Astrocyte (in vitro differentiated cells and primary cell): ENCODE data around the gene SCNN1B. TPM values are rescaled to one million over a fixed set of nuclear protein-coding genes. Genes with fewer than 3 reads are reported as not detected.

Experiments used
- DNase-seq: peaks from one replicate; pipeline ENCODE4 v3.0.0-alpha.2; 2010; ENCODE audit warnings: low read depth
- FAIRE-seq: peaks from 2 replicates; lab custom pipeline; 2011; peaks lifted over from hg19 to GRCh38; lab: Jason Lieb, UNC
- H2AFZ ChIP-seq: 2 replicates; pipeline ENCODE4 v1.6.0; 2012; ENCODE audit warnings: low read depth, low read length, inconsistent platforms
- H3K27ac ChIP-seq: 2 replicates; pipeline ENCODE4 v1.5.1; 2011; ENCODE audit warnings: low read depth, low read length, inconsistent platforms
- H3K27me3 ChIP-seq: 2 replicates; pipeline ENCODE4 v1.6.0; 2011; ENCODE audit warnings: low read length, inconsistent platforms; ENCODE audit not compliant: insufficient read depth
- H3K36me3 ChIP-seq: 2 replicates; pipeline ENCODE4 v1.5.1; 2011; ENCODE audit warnings: low read length, inconsistent platforms; ENCODE audit not compliant: insufficient read depth
- H3K4me1 ChIP-seq: 2 replicates; pipeline ENCODE4 v1.5.1; 2011; ENCODE audit warnings: low read length, inconsistent platforms; ENCODE audit not compliant: insufficient read depth
- H3K4me2 ChIP-seq: 2 replicates; pipeline ENCODE4 v1.6.0; 2012; ENCODE audit warnings: low read length, inconsistent platforms
- H3K4me3 ChIP-seq: 2 replicates; pipeline ENCODE4 v1.5.1; 2011; ENCODE audit warnings: low read depth, mild to moderate bottlenecking, low read length, inconsistent platforms; ENCODE audit not compliant: insufficient read depth
- H3K79me2 ChIP-seq: 2 replicates; pipeline ENCODE4 v1.6.0; 2012; ENCODE audit warnings: mild to moderate bottlenecking, low read length, inconsistent platforms; ENCODE audit not compliant: insufficient read depth
- H3K9ac ChIP-seq: 2 replicates; pipeline ENCODE4 v1.6.0; 2012; ENCODE audit warnings: mild to moderate bottlenecking, low read length, inconsistent platforms
- H3K9me3 ChIP-seq: 2 replicates; pipeline ENCODE4 v1.5.1; 2012; ENCODE audit warnings: low read depth, mild to moderate bottlenecking, low read length, inconsistent platforms; ENCODE audit not compliant: insufficient read depth
- H4K20me1 ChIP-seq: 2 replicates; pipeline ENCODE4 v1.6.0; 2012; ENCODE audit warnings: low read length, inconsistent platforms; ENCODE audit not compliant: insufficient read depth
- H3K27ac Mint-ChIP-seq: one replicate; pipeline ENCODE4 v1.8.0; 2021; ENCODE audit warnings: mild to moderate bottlenecking, mixed read lengths; ENCODE audit not compliant: unreplicated experiment
- H3K27me3 Mint-ChIP-seq: one replicate; pipeline ENCODE4 v1.8.0; 2021; ENCODE audit warnings: low read depth, mixed read lengths; ENCODE audit not compliant: unreplicated experiment
- H3K36me3 Mint-ChIP-seq: one replicate; pipeline ENCODE4 v1.8.0; 2021; ENCODE audit warnings: low read depth, mixed read lengths; ENCODE audit not compliant: unreplicated experiment
- H3K4me1 Mint-ChIP-seq: one replicate; pipeline ENCODE4 v1.8.0; 2021; ENCODE audit warnings: low read depth, mixed read lengths; ENCODE audit not compliant: unreplicated experiment
- H3K4me3 Mint-ChIP-seq: one replicate; pipeline ENCODE4 v1.8.0; 2021; ENCODE audit warnings: mild to moderate bottlenecking, moderate library complexity, mixed read lengths; ENCODE audit not compliant: unreplicated experiment
- H3K9me3 Mint-ChIP-seq: one replicate; pipeline ENCODE4 v1.8.0; 2021; ENCODE audit warnings: mild to moderate bottlenecking, mixed read lengths; ENCODE audit not compliant: unreplicated experiment
- CTCF ChIP-seq: IDR thresholded peaks from 2 replicates; pipeline ENCODE4 v1.5.1; 2011; ENCODE audit warnings: low read depth, mild to moderate bottlenecking, inconsistent platforms, low read length, moderate library complexity; ENCODE audit not compliant: insufficient read depth
- EZH2 ChIP-seq: IDR thresholded peaks from 2 replicates; pipeline ENCODE4 v1.6.1; 2012; ENCODE audit warnings: mild to moderate bottlenecking, low read length, inconsistent platforms; ENCODE audit not compliant: insufficient read depth
- total RNA-seq: library from RNA; stranded (reverse); gene quantifications from 2 replicates; pipeline ENCODE4 v1.2.1, GENCODE V29; 2021

Gene SCNN1B
- total RNA-seq, 1 donor from 2014 or later: not detected

GRCh38 chr16:23254338-23254737, 47.8 kb upstream of the SCNN1B start:
- peak; percentile 91 for DNase-seq
- no peak overlapping the region for H3K27ac ChIP-seq

GRCh38 chr16:23255000-23255399, 47.1 kb upstream of the SCNN1B start:
- Histone ChIP-seq H2AFZ (no peak overlapping the region), H3K9me3 (no peaks in the 10 kb centered on the region), H3K27ac (peak overlapping the region; percentile 49), H3K36me3 (no peaks in the 10 kb centered on the region), H3K9ac (peak overlapping the region; percentile 22), H3K79me2 (no peaks in the 10 kb centered on the region), H3K4me2 (peak overlapping the region; percentile 76), H3K4me3 (no peak overlapping the region), H3K4me1 (peaks cover 11% of the 10 kb centered on the region), H3K27me3 (no peaks in the 10 kb centered on the region), H4K20me1 (no peaks in the 10 kb centered on the region)
- H3K27me3 Mint-ChIP-seq: peaks cover 11% of the 10 kb centered on the region
- no peaks in the 10 kb centered on the region for H3K9me3 Mint-ChIP-seq
- no peak for TF ChIP-seq EZH2
- no peak for TF ChIP-seq CTCF
- no peak overlapping the region for H3K27ac Mint-ChIP-seq
- H3K4me3 Mint-ChIP-seq: no peak overlapping the region
- peaks cover 7% of the 10 kb centered on the region for H3K4me1 Mint-ChIP-seq
- peaks cover 2% of the 10 kb centered on the region for H3K36me3 Mint-ChIP-seq
- DNase-seq (no peak), FAIRE-seq (no peak)

More at GRCh38 chr16:23254338-23254737, 47.8 kb upstream of the SCNN1B start:
- Histone ChIP-seq H3K9ac (peak overlapping the region; percentile 22), H3K79me2 (no peaks in the 10 kb centered on the region), H3K4me2 (peak overlapping the region; percentile 76), H3K27me3 (no peaks in the 10 kb centered on the region), H3K4me1 (peaks cover 11% of the 10 kb centered on the region), H4K20me1 (no peaks in the 10 kb centered on the region), H3K36me3 (no peaks in the 10 kb centered on the region), H2AFZ (no peak overlapping the region), H3K4me3 (peak overlapping the region; percentile 22), H3K9me3 (no peaks in the 10 kb centered on the region)
- no peak for FAIRE-seq
- peaks cover 2% of the 10 kb centered on the region for H3K36me3 Mint-ChIP-seq
- peaks cover 7% of the 10 kb centered on the region for H3K4me1 Mint-ChIP-seq
- H3K27ac Mint-ChIP-seq: no peak overlapping the region
- no peaks in the 10 kb centered on the region for H3K9me3 Mint-ChIP-seq
- TF ChIP-seq CTCF (no peak), EZH2 (no peak)
- H3K27me3 Mint-ChIP-seq: peaks cover 9% of the 10 kb centered on the region
- no peak overlapping the region for H3K4me3 Mint-ChIP-seq

GRCh38 chr16:23256440-23256839, 45.7 kb upstream of the SCNN1B start:
- Histone ChIP-seq H3K36me3 (no peaks in the 10 kb centered on the region), H3K79me2 (no peaks in the 10 kb centered on the region), H4K20me1 (no peaks in the 10 kb centered on the region), H3K9me3 (no peaks in the 10 kb centered on the region), H3K27me3 (no peaks in the 10 kb centered on the region), H3K9ac (no peak overlapping the region), H3K4me1 (peaks cover 11% of the 10 kb centered on the region), H3K27ac (no peak overlapping the region), H2AFZ (no peak overlapping the region), H3K4me2 (no peak overlapping the region), H3K4me3 (no peak overlapping the region)
- Mint-ChIP-seq H3K4me3 (no peak overlapping the region), H3K4me1 (peaks cover 7% of the 10 kb centered on the region), H3K36me3 (peaks cover 2% of the 10 kb centered on the region), H3K27me3 (peaks cover 11% of the 10 kb centered on the region), H3K9me3 (no peaks in the 10 kb centered on the region), H3K27ac (no peak overlapping the region)
- FAIRE-seq (no peak), DNase-seq (no peak)
- no peak for TF ChIP-seq CTCF
- TF ChIP-seq EZH2: no peak
